Smooth muscle cell (in vitro differentiated cells): ENCODE data around the gene SPATA31E1. TPM values are rescaled to one million over a fixed set of nuclear protein-coding genes. Genes with fewer than 3 reads are reported as not detected.

Source experiments
- DNase-seq: peaks from one replicate; lab custom pipeline; 2025; ENCODE audit not compliant: unreplicated experiment; lab: John Stamatoyannopoulos, UW
- H2AFZ ChIP-seq: fragments of 200-600 bp; sonication (generic); 2 replicates; pipeline ENCODE4 v1.6.0; 2016; ENCODE audit warnings: antibody characterized with exemption, low read depth, mild to moderate bottlenecking
- H3F3A ChIP-seq: fragments of 200-600 bp; sonication (generic); 2 replicates; pipeline ENCODE4 v1.6.0; 2017; ENCODE audit warnings: antibody characterized with exemption, low read depth
- H3K27ac ChIP-seq: fragments of 200-600 bp; sonication (generic); 2 replicates; pipeline ENCODE4 v1.5.1; 2016; ENCODE audit warnings: low read depth, mild to moderate bottlenecking
- H3K27me3 ChIP-seq: fragments of 200-600 bp; sonication (generic); 2 replicates; pipeline ENCODE4 v1.6.1; 2016; ENCODE audit warnings: low read depth, mild to moderate bottlenecking
- H3K36me3 ChIP-seq: fragments of 200-600 bp; sonication (generic); 2 replicates; pipeline ENCODE4 v1.5.1; 2016; ENCODE audit warnings: low read depth
- H3K4me1 ChIP-seq: fragments of 200-600 bp; sonication (generic); 2 replicates; pipeline ENCODE4 v1.5.1; 2016; ENCODE audit warnings: low read depth
- H3K4me2 ChIP-seq: fragments of 200-600 bp; sonication (generic); 2 replicates; pipeline ENCODE4 v1.6.0; 2016; ENCODE audit warnings: mild to moderate bottlenecking
- H3K4me3 ChIP-seq: fragments of 200-600 bp; sonication (generic); 2 replicates; pipeline ENCODE4 v1.5.1; 2016; ENCODE audit warnings: mild to moderate bottlenecking
- H3K79me2 ChIP-seq: fragments of 200-600 bp; sonication (generic); 2 replicates; pipeline ENCODE4 v1.6.0; 2016; ENCODE audit warnings: low read depth, mild to moderate bottlenecking
- H3K9ac ChIP-seq: fragments of 200-600 bp; sonication (generic); 2 replicates; pipeline ENCODE4 v1.6.0; 2016; ENCODE audit warnings: low read depth
- H3K9me3 ChIP-seq: fragments of 200-600 bp; sonication (generic); replicated peaks from 2 replicates; pipeline ENCODE4 v1.5.1; 2016; ENCODE audit warnings: low read depth
- H4K20me1 ChIP-seq: fragments of 200-600 bp; sonication (generic); 2 replicates; pipeline ENCODE4 v1.6.0; 2016; ENCODE audit warnings: low read depth
- WGBS: methylation state at CpG from one replicate; pipeline ENCODE4 v1.1.7; 2016; ENCODE audit warnings: low lambda C conversion rate; 5-methylcytosine and 5-hydroxymethylcytosine counted together
- polyA plus RNA-seq: library from polyadenylated mRNA; unstranded; fragments of >200 nt; fragmentation: Nextera tagmentation; extraction: Ambion mirVana; gene quantifications from 2 replicates; pipeline ENCODE4 v1.2.1, GENCODE V29; 2016
- total RNA-seq: library from RNA; depleted of rRNA; stranded (reverse); fragments of >200 nt; gene quantifications from 2 replicates; pipeline ENCODE4 v1.2.3, GENCODE V29; 2014
- TF ChIP-seq, protein P1 (sequence below): fragments of 200-600 bp; sonication (generic); IDR thresholded peaks from 2 replicates; pipeline ENCODE4 v1.5.1; 2017; ENCODE audit warnings: borderline replicate concordance, mild to moderate bottlenecking, antibody characterized with exemption; ENCODE audit not compliant: insufficient read depth, poor library complexity, severe bottlenecking

SPATA31E1 gene
- total and polyA plus RNA-seq, 2 experiments from 2014 or later, result not detected

DNA sequence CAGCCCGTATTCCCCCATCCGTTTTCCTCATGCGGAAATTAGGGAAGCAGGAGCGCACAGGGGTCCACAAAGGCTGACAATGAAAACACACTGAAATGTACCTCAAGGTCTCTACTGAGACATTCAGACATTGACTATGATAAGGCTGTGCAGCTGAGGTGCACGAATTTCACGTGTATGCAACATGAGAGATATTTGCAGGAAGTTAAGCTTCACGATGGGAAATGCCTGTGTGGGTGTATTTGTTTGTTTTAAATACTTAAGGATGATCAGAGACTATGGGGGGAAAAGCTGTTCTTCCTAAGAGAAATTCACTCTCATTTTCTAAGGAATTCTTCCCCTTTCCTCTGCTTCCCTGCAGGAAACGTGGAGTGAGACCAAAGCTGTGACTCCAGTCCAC is 2.6 kb upstream of the SPATA31E1 start:
- Histone ChIP-seq H3K9ac (no peak overlapping the region), H3K9me3 (no peaks in the 10 kb centered on the region), H2AFZ (no peak overlapping the region), H3F3A (peaks cover 3% of the 10 kb centered on the region), H3K4me3 (no peak overlapping the region), H3K36me3 (no peaks in the 10 kb centered on the region), H3K79me2 (no peaks in the 10 kb centered on the region), H3K27me3 (no peaks in the 10 kb centered on the region), H3K4me2 (no peak overlapping the region), H4K20me1 (no peaks in the 10 kb centered on the region), H3K27ac (no peak overlapping the region), H3K4me1 (no peaks in the 10 kb centered on the region)
- no peak for DNase-seq
- TF ChIP-seq, protein P1, sequence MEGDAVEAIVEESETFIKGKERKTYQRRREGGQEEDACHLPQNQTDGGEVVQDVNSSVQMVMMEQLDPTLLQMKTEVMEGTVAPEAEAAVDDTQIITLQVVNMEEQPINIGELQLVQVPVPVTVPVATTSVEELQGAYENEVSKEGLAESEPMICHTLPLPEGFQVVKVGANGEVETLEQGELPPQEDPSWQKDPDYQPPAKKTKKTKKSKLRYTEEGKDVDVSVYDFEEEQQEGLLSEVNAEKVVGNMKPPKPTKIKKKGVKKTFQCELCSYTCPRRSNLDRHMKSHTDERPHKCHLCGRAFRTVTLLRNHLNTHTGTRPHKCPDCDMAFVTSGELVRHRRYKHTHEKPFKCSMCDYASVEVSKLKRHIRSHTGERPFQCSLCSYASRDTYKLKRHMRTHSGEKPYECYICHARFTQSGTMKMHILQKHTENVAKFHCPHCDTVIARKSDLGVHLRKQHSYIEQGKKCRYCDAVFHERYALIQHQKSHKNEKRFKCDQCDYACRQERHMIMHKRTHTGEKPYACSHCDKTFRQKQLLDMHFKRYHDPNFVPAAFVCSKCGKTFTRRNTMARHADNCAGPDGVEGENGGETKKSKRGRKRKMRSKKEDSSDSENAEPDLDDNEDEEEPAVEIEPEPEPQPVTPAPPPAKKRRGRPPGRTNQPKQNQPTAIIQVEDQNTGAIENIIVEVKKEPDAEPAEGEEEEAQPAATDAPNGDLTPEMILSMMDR, result no peak
- WGBS, result 64% methylated on average over 8 of the region's 8 CpGs

- Histone ChIP-seq H3F3A (peaks cover 3% of the 10 kb centered on the region), H4K20me1 (no peaks in the 10 kb centered on the region), H3K4me1 (no peaks in the 10 kb centered on the region), H3K4me2 (no peak overlapping the region), H3K36me3 (no peaks in the 10 kb centered on the region), H3K9ac (no peak overlapping the region), H2AFZ (no peak overlapping the region), H3K4me3 (no peak overlapping the region), H3K79me2 (no peaks in the 10 kb centered on the region), H3K27me3 (no peaks in the 10 kb centered on the region), H3K9me3 (no peaks in the 10 kb centered on the region), H3K27ac (no peak overlapping the region)
- DNase-seq, result no peak
- 82% methylated on average over 6 of the region's 6 CpGs for WGBS
- TF ChIP-seq, protein P1, result no peak
Observed at GRCh38 chr9:87880683-87881082, 2.0 kb upstream of the SPATA31E1 start.

DNA sequence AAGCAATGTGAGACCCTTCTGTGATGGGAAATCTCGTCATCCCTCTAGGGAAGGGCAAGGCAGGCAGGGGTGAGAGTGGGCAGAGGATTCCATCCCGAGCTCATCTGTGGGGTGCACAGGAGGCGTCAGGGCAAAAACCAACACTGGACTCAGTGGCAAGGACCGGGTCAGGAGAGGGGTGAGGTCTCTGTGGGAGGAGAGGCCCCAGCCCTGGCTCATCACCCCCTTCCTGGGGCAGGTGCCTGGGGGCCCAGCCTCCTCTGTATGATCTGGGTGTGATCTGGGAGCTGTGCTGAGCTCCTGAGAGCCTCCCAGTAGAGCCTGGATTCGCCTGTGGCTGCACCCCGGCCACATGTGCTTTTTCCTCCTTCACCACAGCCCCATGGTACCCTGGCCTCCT is 597 bp downstream of the SPATA31E1 start:
- Histone ChIP-seq H4K20me1 (no peaks in the 10 kb centered on the region), H3K27me3 (no peaks in the 10 kb centered on the region)
- WGBS, result 97% methylated on average over 6 of the region's 6 CpGs

GRCh38 chr9:87883990-87884389 is 1.3 kb downstream of the SPATA31E1 start:
- Histone ChIP-seq H3K9me3 (no peaks in the 10 kb centered on the region), H3K27ac (no peak overlapping the region), H3K9ac (no peak overlapping the region), H3F3A (no peaks in the 10 kb centered on the region), H3K79me2 (no peaks in the 10 kb centered on the region), H3K4me1 (no peaks in the 10 kb centered on the region), H3K4me2 (no peak overlapping the region), H2AFZ (no peak overlapping the region), H4K20me1 (no peaks in the 10 kb centered on the region), H3K27me3 (no peaks in the 10 kb centered on the region), H3K36me3 (no peaks in the 10 kb centered on the region), H3K4me3 (no peak overlapping the region)
- TF ChIP-seq, protein P1, result peak; percentile 18
- WGBS, result 81% methylated on average over 8 of the region's 8 CpGs
- no peak for DNase-seq

More for the DNA sequence above, 597 bp downstream of the SPATA31E1 start:
- TF ChIP-seq, protein P1, result no peak
- Histone ChIP-seq H3K9me3 (no peaks in the 10 kb centered on the region), H3K9ac (no peak overlapping the region), H3K4me3 (no peak overlapping the region), H3K4me2 (no peak overlapping the region), H3F3A (peaks cover 3% of the 10 kb centered on the region), H2AFZ (no peak overlapping the region), H3K79me2 (no peaks in the 10 kb centered on the region), H3K4me1 (no peaks in the 10 kb centered on the region), H3K27ac (no peak overlapping the region), H3K36me3 (no peaks in the 10 kb centered on the region)
- DNase-seq, result no peak
